GM23338 (cell line): ENCODE results near the gene GPNMB.

Experiments
- EZH2phosphoT487 ChIP-seq: fragments of 200-600 bp; sonication (generic); IDR thresholded peaks from one replicate; pipeline ENCODE4 v1.8.1; 2018; ENCODE audit warnings: antibody characterized with exemption; ENCODE audit not compliant: unreplicated experiment
- POLR2AphosphoS5 ChIP-seq: IDR thresholded peaks from 2 replicates; pipeline ENCODE4 v1.6.1; 2016; ENCODE audit warnings: antibody characterized with exemption, low read depth
- TF ChIP-seq, protein P1 (sequence below), 2 experiments: fragments of 200-600 bp in 1 of 2; sonication (generic) in 1 of 2; conservative IDR thresholded peaks; 2 replicates each; pipeline versions ENCODE4 v1.5.1 to v1.6.1; 2016 to 2017; ENCODE audit warnings: antibody characterized with exemption in 2 of 2, low read depth in 2 of 2, mild to moderate bottlenecking in 2 of 2, moderate library complexity in 1 of 2

DNA sequence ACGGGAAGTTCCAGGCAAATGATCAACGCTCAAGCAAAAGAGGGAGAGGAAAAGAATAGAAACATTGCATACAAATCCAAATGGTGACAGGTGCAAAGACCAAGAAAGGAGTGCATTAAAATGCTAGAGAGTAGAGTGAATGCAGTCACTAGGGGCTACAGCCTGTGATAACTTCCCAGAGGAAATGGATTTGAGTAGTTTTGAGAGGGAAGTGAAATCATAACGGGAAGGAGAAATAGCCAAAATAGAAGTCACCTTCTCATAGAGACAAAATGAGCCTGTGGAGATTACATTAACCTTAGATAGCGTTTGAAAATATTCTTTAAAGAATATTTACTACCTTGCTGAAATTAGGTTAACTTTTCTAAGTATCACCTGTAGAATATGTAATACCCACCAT lies 38.3 kb upstream of the GPNMB start:
- TF ChIP-seq, protein P1, sequence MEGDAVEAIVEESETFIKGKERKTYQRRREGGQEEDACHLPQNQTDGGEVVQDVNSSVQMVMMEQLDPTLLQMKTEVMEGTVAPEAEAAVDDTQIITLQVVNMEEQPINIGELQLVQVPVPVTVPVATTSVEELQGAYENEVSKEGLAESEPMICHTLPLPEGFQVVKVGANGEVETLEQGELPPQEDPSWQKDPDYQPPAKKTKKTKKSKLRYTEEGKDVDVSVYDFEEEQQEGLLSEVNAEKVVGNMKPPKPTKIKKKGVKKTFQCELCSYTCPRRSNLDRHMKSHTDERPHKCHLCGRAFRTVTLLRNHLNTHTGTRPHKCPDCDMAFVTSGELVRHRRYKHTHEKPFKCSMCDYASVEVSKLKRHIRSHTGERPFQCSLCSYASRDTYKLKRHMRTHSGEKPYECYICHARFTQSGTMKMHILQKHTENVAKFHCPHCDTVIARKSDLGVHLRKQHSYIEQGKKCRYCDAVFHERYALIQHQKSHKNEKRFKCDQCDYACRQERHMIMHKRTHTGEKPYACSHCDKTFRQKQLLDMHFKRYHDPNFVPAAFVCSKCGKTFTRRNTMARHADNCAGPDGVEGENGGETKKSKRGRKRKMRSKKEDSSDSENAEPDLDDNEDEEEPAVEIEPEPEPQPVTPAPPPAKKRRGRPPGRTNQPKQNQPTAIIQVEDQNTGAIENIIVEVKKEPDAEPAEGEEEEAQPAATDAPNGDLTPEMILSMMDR (conservative IDR thresholded peaks at IDR 0.05; ENCODE audit: low read depth in 2 of 2), result no peak
- TF ChIP-seq POLR2AphosphoS5 (no peak), EZH2phosphoT487 (no peak)
